ENCODE data around the gene CDH4. TPM values are rescaled to one million over a fixed set of nuclear protein-coding genes. Genes with fewer than 3 reads are reported as not detected.

CDH4 gene
- total RNA-seq, 2 experiments from 2014 or later: not detected

DNA sequence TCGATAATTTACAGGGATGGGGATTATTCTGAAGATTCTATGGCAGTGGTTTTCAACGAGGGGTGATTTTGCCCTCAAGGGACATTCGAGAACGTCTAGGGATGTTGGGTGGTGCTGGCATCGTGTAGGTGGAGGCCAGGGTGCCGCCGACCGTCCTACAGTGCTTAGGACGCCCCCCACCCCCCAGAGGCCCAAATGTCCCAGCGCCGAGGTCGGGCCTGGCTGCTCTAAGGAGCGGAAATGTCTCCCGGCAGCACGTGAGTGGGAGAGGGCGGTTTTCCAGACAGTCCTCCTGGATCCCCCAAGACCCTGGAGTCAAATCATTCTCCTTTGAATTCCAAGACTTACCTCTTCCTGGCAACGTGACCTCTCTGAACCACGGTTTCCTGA, 101.9 kb downstream of the CDH4 start:
- BruUV-seq (replicated peaks): no TSS peak
- no peaks in the 10 kb centered on the region for H4K20me1 ChIP-seq (ENCODE audit: insufficient read depth, low read length)
- TF ChIP-seq EZH2phosphoT487 (IDR thresholded peaks at IDR 0.05; ENCODE audit: borderline replicate concordance, low read depth, low read length): no peak
- TF ChIP-seq, protein P1, sequence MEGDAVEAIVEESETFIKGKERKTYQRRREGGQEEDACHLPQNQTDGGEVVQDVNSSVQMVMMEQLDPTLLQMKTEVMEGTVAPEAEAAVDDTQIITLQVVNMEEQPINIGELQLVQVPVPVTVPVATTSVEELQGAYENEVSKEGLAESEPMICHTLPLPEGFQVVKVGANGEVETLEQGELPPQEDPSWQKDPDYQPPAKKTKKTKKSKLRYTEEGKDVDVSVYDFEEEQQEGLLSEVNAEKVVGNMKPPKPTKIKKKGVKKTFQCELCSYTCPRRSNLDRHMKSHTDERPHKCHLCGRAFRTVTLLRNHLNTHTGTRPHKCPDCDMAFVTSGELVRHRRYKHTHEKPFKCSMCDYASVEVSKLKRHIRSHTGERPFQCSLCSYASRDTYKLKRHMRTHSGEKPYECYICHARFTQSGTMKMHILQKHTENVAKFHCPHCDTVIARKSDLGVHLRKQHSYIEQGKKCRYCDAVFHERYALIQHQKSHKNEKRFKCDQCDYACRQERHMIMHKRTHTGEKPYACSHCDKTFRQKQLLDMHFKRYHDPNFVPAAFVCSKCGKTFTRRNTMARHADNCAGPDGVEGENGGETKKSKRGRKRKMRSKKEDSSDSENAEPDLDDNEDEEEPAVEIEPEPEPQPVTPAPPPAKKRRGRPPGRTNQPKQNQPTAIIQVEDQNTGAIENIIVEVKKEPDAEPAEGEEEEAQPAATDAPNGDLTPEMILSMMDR (conservative IDR thresholded peaks at IDR 0.05; ENCODE audit: low read length): no peak

DNA sequence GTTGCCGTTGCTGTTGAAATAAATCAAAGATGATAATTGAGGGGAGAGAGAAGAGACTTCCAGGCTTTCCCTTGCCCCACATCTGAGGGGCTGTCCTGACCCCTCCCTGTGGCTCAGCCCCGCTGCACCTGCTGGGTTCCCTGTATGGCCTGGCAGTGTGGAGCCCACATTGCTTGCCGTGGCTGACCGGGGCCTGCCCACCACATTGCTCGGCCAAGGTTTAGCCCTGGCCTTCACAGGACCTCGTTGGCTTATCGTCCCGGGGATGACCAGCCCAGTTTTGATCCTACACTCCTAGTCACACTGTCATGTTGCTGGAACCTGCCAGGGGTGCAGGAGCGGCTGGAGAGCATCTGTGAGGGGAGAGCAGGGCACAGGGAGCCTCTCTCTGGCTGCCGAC, 102.4 kb downstream of the CDH4 start:
- CTCF ChIA-PET (ENCODE audit: unreplicated experiment): no interaction called here
- H3K79me2 ChIP-seq (ENCODE audit: insufficient read depth, low read depth, low read length): no peaks in the 10 kb centered on the region
- intact Hi-C loops (cut with micrococcal nuclease; ENCODE audit: unreplicated experiment): no loop called here
- DNase-seq (ENCODE audit: low spot score): no peak
- no peak overlapping the region for H3K4me3 ChIP-seq (ENCODE audit: low read depth, low read length, poor library complexity, severe bottlenecking)
- no TSS peak for BruUV-seq (replicated peaks)
- H4K20me1 ChIP-seq (ENCODE audit: insufficient read depth, low read length): no peaks in the 10 kb centered on the region
- POLR2A ChIA-PET: no interaction called here
- H3K4me2 ChIP-seq (ENCODE audit: low read length): no peak overlapping the region
- no peaks in the 10 kb centered on the region for H3K4me1 ChIP-seq (ENCODE audit: insufficient read depth, low read length, poor library complexity, severe bottlenecking)
- H2AFZ ChIP-seq (ENCODE audit: low read length): no peak overlapping the region
- H3K27ac ChIP-seq (ENCODE audit: low read depth, low read length, poor library complexity, severe bottlenecking): no peak overlapping the region
- no peaks in the 10 kb centered on the region for H3K9me2 ChIP-seq (ENCODE audit: insufficient read depth, low read length)
- TF ChIP-seq, protein P1 (conservative IDR thresholded peaks at IDR 0.05; ENCODE audit: low read length): no peak
- TF ChIP-seq EZH2phosphoT487 (IDR thresholded peaks at IDR 0.05; ENCODE audit: borderline replicate concordance, low read depth, low read length): no peak
- no peaks in the 10 kb centered on the region for H3K9me3 ChIP-seq (ENCODE audit: low read length)
- H3K36me3 ChIP-seq (ENCODE audit: insufficient read depth, low read length): no peaks in the 10 kb centered on the region

More for the DNA sequence above, 101.9 kb downstream of the CDH4 start:
- Histone ChIP-seq H3K27ac (ENCODE audit: low read depth, low read length, poor library complexity, severe bottlenecking) (no peak overlapping the region), H3K4me2 (ENCODE audit: low read length) (no peak overlapping the region), H2AFZ (ENCODE audit: low read length) (no peak overlapping the region), H3K9me3 (ENCODE audit: low read length) (no peaks in the 10 kb centered on the region), H3K4me1 (ENCODE audit: insufficient read depth, low read length, poor library complexity, severe bottlenecking) (no peaks in the 10 kb centered on the region), H3K79me2 (ENCODE audit: insufficient read depth, low read depth, low read length) (no peaks in the 10 kb centered on the region), H3K9me2 (ENCODE audit: insufficient read depth, low read length) (no peaks in the 10 kb centered on the region), H3K36me3 (ENCODE audit: insufficient read depth, low read length) (no peaks in the 10 kb centered on the region), H3K4me3 (ENCODE audit: low read depth, low read length, poor library complexity, severe bottlenecking) (no peak overlapping the region)
- intact Hi-C loops (cut with micrococcal nuclease; ENCODE audit: unreplicated experiment): no loop called here
- ChIA-PET POLR2A (no interaction called here), CTCF (ENCODE audit: unreplicated experiment) (no interaction called here)
- DNase-seq (ENCODE audit: low spot score): no peak

DNA sequence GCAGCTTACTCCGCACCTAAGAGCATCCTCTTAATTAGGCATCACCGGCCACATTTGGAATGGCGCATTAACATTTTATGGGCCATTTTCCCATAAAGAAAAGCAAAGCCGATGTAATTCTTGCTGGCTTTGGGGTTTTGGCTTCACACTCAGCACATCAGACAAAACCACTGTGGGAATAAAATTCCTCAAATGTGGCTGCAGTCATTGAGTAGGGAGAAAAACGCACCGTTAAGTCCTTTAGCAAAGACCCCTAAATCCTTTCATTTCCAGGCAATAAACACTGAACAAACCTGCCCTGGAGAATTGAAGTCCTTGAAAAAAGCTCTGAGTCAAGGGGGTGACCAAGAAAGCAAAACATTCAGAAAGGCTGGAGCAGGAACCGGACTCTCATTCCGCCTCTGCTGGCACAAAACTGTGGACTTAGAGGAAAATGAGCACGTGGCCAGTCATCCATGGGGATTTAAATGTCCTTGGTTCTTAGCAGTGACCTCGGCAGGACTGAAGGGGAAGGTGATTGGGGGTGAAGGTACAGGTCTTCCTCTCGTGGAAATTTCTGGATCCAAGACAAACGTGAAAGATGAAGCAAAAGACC, 102.9 kb downstream of the CDH4 start:
- no peak overlapping the region for H3K27ac ChIP-seq (ENCODE audit: low read depth, low read length, poor library complexity, severe bottlenecking)
- no peaks in the 10 kb centered on the region for H3K9me3 ChIP-seq (ENCODE audit: low read length)
- no peaks in the 10 kb centered on the region for H3K4me1 ChIP-seq (ENCODE audit: insufficient read depth, low read length, poor library complexity, severe bottlenecking)
- no peaks in the 10 kb centered on the region for H3K36me3 ChIP-seq (ENCODE audit: insufficient read depth, low read length)
- no peaks in the 10 kb centered on the region for H3K79me2 ChIP-seq (ENCODE audit: insufficient read depth, low read depth, low read length)
- POLR2A ChIA-PET: no interaction called here
- H4K20me1 ChIP-seq (ENCODE audit: insufficient read depth, low read length): no peaks in the 10 kb centered on the region
- no peaks in the 10 kb centered on the region for H3K9me2 ChIP-seq (ENCODE audit: insufficient read depth, low read length)
- no peak overlapping the region for H2AFZ ChIP-seq (ENCODE audit: low read length)
- no peak for TF ChIP-seq EZH2phosphoT487 (IDR thresholded peaks at IDR 0.05; ENCODE audit: borderline replicate concordance, low read depth, low read length)
- intact Hi-C loops (cut with micrococcal nuclease; ENCODE audit: unreplicated experiment): no loop called here
- BruUV-seq (replicated peaks): no TSS peak
- H3K4me3 ChIP-seq (ENCODE audit: low read depth, low read length, poor library complexity, severe bottlenecking): no peak overlapping the region
- CTCF ChIA-PET (ENCODE audit: unreplicated experiment): no interaction called here
- no peak overlapping the region for H3K4me2 ChIP-seq (ENCODE audit: low read length)
- DNase-seq (ENCODE audit: low spot score): no peak

Measured in OCI-LY7 (cell line).